LoVo (cell line): Measurements from ENCODE around the gene TOM1L2.

Experiments
- DNase-seq: peaks from one replicate; pipeline ENCODE4 v3.0.0-alpha.2; 2016; ENCODE audit warnings: low spot score

The TOM1L2 gene

DNA sequence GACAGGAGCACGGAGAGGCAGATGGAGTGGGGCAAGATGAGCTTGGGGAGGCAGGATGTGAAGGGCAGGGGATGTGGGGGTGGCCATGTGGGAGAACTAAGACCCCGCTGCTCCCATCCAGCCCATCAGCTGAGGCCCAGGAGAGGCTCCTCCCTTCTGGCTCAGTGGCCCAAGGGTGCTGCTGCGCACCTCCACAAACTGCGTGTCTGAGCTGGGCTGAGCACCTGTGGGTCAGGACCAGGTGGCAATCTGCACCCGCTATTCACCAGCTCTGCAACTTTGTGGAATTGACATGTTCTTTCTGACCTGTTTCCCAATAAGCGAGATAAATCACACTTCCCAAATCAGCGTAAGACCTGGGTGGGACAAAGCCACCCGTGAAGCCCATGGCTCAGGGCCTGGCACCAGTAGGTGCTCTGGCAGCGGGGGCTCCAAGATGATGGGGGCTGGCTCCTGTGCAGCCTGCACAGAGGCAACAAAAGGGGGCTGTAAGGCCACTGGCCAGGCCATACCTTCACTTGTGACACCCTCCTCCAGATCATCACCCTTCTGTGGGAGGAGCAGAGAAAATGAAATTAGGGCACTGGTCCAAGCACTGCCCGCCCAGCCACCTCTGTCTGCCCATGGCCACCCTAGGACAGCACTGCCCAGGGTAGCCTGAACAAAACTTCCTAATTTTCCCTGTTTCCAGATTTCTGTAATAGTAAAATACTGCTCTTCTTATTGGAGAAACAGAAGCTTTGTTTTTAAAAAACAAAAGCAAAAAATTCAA lies 123.7 kb downstream of the TOM1L2 start:
- no peak for DNase-seq

GRCh38 chr17:17847726-17848125 lies 124.5 kb downstream of the TOM1L2 start:
- DNase-seq = no peak

- DNase-seq = no peak
Measured at GRCh38 chr17:17847118-17847689, 125.0 kb downstream of the TOM1L2 start.

GRCh38 chr17:17846645-17847044 lies 125.6 kb downstream of the TOM1L2 start:
- no peak for DNase-seq

DNA sequence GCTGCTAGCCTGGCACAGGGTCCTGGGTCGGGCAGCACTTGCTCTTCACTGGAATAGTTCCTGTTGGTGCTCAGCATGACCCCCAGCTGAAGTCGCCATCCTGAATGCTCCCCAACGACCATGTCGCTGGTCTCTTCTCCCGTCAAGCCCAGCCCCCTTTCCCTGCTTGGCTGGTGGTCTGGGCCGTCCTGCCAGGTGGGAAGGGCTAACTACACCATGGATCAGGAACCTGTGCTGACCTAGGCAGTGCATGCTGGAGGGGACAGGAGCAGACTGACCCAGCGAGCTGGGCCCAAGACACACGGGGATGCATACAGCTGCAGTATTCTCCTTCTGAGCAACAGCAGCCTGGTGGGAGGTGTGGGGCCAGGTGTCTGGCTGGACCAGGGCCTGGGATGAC lies 126.2 kb downstream of the TOM1L2 start:
- DNase-seq = no peak

DNA sequence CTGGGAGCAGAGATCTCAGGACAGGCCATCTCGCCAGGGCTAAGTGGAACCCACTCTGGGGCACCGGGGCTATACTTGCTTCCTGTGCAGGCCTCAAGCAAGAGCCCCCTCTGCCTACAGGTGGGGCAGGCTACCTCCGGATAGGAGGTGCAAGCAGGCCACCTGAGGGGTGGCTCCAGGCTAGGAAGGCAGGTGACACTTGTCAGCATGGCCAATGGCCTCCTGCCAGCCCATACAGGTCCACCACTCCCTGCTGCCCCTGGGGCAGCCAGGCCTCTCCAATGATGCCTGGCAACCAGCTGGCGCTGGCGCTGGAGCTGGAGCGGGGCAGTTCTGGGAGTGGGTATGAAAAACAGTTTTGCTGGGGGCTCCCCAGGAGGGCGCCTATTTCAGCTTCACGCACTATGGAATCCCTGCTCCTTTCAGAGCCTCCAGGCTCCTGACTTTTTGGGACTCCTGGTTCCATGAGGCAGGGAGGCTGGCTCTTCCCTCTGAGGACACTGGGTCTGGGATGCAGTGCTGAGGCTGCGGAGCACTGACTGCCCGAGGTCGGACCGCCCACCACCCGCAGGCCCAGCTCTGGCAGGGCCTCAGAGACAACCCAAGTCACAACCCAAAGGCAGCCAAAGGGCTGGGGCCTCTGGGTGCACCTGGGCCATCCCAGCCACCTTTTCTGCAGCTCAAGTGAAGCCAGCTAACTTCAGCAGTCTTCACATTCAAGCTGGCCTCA lies 127.0 kb downstream of the TOM1L2 start:
- DNase-seq = no peak

GRCh38 chr17:17844500-17844899 lies 127.7 kb downstream of the TOM1L2 start:
- no peak for DNase-seq

DNA sequence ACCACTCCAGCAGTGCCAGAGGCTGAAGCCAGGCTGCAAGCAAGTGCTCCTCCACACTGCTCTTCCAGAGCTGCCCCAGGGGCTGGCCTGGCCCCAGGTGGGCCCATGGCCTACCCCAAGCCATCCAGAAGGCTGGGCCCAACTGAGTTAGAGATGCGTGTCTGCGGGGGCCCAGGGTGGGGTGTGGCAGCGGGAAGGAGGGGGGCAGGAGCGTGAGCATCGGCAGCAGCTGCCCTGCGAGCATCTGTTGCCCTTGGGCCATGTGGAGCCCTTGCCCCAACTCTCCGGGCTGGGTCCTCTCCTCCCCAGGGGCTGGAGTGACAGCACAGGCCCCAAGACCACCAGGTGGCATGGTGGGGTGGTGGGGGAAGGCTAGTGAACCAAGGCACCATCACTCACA lies 128.1 kb downstream of the TOM1L2 start:
- no peak for DNase-seq

- no peak for DNase-seq
Measured at GRCh38 chr17:17843096-17843495, 129.1 kb downstream of the TOM1L2 start.

GRCh38 chr17:17842111-17842876 lies 129.9 kb downstream of the TOM1L2 start:
- DNase-seq = no peak

DNA sequence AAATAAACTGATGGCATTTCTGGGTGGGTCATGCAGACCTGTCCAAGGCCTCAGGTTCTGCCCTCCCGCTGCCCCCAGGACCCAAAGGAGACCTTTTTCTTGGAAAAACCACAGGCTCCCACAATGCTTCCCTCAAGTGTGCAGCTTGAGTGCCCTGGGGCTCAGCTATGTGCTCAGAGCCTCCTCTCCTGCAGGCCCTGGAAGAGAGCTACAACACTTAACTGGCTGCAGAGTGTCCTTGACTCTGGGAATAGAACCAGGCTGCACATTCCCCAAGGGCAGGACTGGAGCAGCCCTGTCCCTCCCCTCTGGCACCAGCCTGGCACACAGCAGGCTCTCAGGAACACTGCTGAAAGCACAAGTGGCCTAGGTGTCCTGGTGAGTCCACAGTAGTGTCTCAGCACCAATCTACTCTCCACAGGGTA lies 130.6 kb downstream of the TOM1L2 start:
- no peak for DNase-seq

GRCh38 chr17:17840751-17841591 lies 131.2 kb downstream of the TOM1L2 start:
- peak; percentile 30 for DNase-seq

- DNase-seq = peak; percentile 94
Measured at GRCh38 chr17:17839791-17840707, 132.2 kb downstream of the TOM1L2 start.

GRCh38 chr17:17837966-17838962 lies 133.9 kb downstream of the TOM1L2 start:
- DNase-seq = peak; percentile 42

DNA sequence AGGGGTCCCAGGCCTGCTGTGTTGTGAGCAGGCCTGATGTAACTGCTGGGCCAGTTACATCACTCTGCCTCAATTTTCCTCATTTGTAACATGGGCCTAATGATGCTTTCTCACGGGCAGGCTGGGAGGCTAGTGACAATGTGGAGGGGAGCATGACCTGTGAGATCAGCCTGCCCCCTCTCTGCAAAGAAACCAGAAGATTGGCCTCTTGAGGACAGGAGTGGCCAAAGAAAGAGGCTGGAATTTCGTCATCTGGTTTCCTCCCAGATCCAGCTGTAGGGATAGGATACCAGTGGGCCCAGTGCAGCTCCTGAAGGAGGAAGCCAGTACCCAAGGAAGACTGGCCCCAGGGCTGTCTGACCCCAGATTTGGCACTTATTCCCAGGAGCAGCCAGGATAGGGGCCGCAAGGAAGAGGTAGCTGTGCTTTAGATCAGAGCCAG lies 134.8 kb downstream of the TOM1L2 start:
- DNase-seq = peak; percentile 26

DNA sequence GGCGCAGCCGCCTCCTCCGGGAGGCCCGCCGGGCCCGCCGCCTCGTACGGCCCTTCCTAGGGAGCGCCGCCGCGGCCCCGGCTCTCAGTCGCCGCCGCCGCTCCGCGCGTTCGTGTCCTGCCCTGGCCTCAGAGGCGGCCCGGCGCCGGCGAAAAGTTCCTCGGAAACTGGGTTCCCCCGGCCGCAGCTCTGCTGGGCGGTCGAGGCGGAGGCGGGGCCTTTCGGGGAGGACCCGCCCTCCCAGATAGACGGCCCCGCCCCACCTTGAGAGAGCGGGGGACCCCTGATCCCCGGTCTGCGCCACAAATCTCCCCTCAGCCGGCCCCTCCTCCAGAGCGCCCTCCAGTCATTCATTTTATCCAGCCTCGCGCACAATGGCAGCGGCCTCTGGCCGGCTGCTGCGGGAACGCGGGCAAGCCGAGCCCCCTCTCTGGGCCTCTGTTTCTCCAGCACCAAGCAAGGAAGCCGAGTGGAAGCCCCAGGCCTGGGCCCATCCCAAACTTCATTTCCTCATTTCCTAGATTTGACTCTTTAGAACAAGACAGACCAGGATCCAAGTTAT lies 135.3 kb downstream of the TOM1L2 start, which contains the start of gene SREBF1:
Gene SREBF1 (minus strand): TSS at position 169 of the 562 bp plus-strand sequence. CDS start 169 bp downstream, outside the sequence.
- DNase-seq = peak; percentile 56

GRCh38 chr17:17836250-17836817 lies 135.9 kb downstream of the TOM1L2 start:
- peak; percentile 96 for DNase-seq
